IMR-90 (cell line): Measurements from ENCODE around the gene NFIA. TPM values are rescaled to one million over a fixed set of nuclear protein-coding genes. Genes with fewer than 3 reads are reported as not detected.

Source experiments
- ATAC-seq: fragments of 200-7000 bp; cut with Tn5 transposase; 2 replicates; pipeline ENCODE4 v1.9.1; 2020; ENCODE audit warnings: low read depth, mild to moderate bottlenecking, moderate library complexity
- BruUV-seq: library from RNA; stranded (reverse); fragments of 400-500 nt; replicated peaks from 2 replicates; lab custom pipeline; 2021; lab: Mats Ljungman, UMichigan
- CTCF ChIA-PET: fragments of 300-600 bp; formaldehyde crosslinking; extraction: SDS; loops from one replicate; lab custom pipeline; 2021; ENCODE audit warnings: antibody characterized with exemption; lab: Yijun Ruan, JAX
- POLR2A ChIA-PET: fragments of 300-600 bp; sonication (Branson Sonifier 250); formaldehyde crosslinking; loops from one replicate; lab custom pipeline; 2022; ENCODE audit warnings: antibody characterized with exemption; ENCODE audit not compliant: unreplicated experiment; lab: Charles Lee
- DNase-seq: peaks from one replicate; pipeline ENCODE4 v3.0.0; 2013
- H2AFZ ChIP-seq: replicated peaks from 2 replicates; pipeline ENCODE3; 2013; ENCODE audit warnings: low read length, mild to moderate bottlenecking; ENCODE audit not compliant: poor library complexity
- H2AK5ac ChIP-seq: 2 replicates; pipeline ENCODE4 v1.6.1; 2013; ENCODE audit warnings: low read depth, low read length, inconsistent platforms
- H2AK9ac ChIP-seq: replicated peaks from 2 replicates; pipeline ENCODE3; 2013; ENCODE audit warnings: mild to moderate bottlenecking, low read depth, low read length, moderate library complexity; ENCODE audit not compliant: poor library complexity
- H2BK120ac ChIP-seq: 2 replicates; pipeline ENCODE4 v1.6.1; 2013; ENCODE audit warnings: low read depth, low read length, inconsistent platforms
- H2BK15ac ChIP-seq: 3 replicates; pipeline ENCODE4 v1.6.1; 2013; ENCODE audit warnings: low read depth, low read length, inconsistent platforms
- H2BK20ac ChIP-seq: 2 replicates; pipeline ENCODE4 v1.6.1; 2013; ENCODE audit warnings: low read depth, mild to moderate bottlenecking, inconsistent platforms, low read length, moderate library complexity
- H2BK5ac ChIP-seq: 2 replicates; pipeline ENCODE4 v1.6.1; 2013; ENCODE audit warnings: mild to moderate bottlenecking, low read depth, low read length, inconsistent platforms; ENCODE audit not compliant: poor library complexity, severe bottlenecking
- H3K14ac ChIP-seq: replicated peaks from 2 replicates; pipeline ENCODE4 v1.6.1; 2013; ENCODE audit warnings: low read depth, low read length, inconsistent platforms
- H3K18ac ChIP-seq: 2 replicates; pipeline ENCODE4 v1.6.1; 2013; ENCODE audit warnings: low read depth, low read length, control low read depth
- H3K23ac ChIP-seq: 2 replicates; pipeline ENCODE4 v1.6.1; 2013; ENCODE audit warnings: low read depth, low read length, inconsistent platforms
- H3K27ac ChIP-seq: 2 replicates; pipeline ENCODE4 v1.5.1; 2013; ENCODE audit warnings: mild to moderate bottlenecking, control low read depth, low read length; ENCODE audit not compliant: insufficient read depth
- H3K27me3 ChIP-seq: 2 replicates; pipeline ENCODE4 v1.6.1; 2013; ENCODE audit warnings: low read length; ENCODE audit not compliant: control insufficient read depth, insufficient read depth
- H3K36me3 ChIP-seq: 2 replicates; pipeline ENCODE4 v1.6.1; 2013; ENCODE audit warnings: low read length, mixed read lengths; ENCODE audit not compliant: control insufficient read depth, insufficient read depth
- H3K4ac ChIP-seq: 2 replicates; pipeline ENCODE4 v1.6.1; 2013; ENCODE audit warnings: low read depth, low read length, inconsistent platforms
- H3K4me1 ChIP-seq: 2 replicates; pipeline ENCODE4 v1.6.1; 2013; ENCODE audit warnings: low read length, mixed read lengths; ENCODE audit not compliant: control insufficient read depth, insufficient read depth
- H3K4me2 ChIP-seq: 2 replicates; pipeline ENCODE4 v1.6.1; 2013; ENCODE audit warnings: low read depth, mild to moderate bottlenecking, control low read depth, low read length, moderate library complexity
- H3K4me3 ChIP-seq: 2 replicates; pipeline ENCODE4 v1.5.1; 2013; ENCODE audit warnings: low read depth, mild to moderate bottlenecking, control low read depth, low read length, moderate library complexity; ENCODE audit not compliant: insufficient read depth
- H3K56ac ChIP-seq: 2 replicates; pipeline ENCODE4 v1.6.1; 2013; ENCODE audit warnings: low read length, inconsistent platforms; ENCODE audit not compliant: insufficient read depth; ENCODE audit errors: extremely low read depth
- H3K79me1 ChIP-seq, 2 experiments: 2 replicates each; pipeline ENCODE4 v1.6.1; 2013; ENCODE audit warnings: low read length in 2 of 2, inconsistent platforms in 1 of 2, low read depth in 1 of 2
- H3K9ac ChIP-seq: 2 replicates; pipeline ENCODE4 v1.6.1; 2013; ENCODE audit warnings: low read depth, low read length, control low read depth
- H3K9me1 ChIP-seq: 2 replicates; pipeline ENCODE4 v1.6.1; 2013; ENCODE audit warnings: low read length, inconsistent platforms; ENCODE audit not compliant: insufficient read depth
- H3K9me3 ChIP-seq: 2 replicates; pipeline ENCODE4 v1.6.1; 2013; ENCODE audit warnings: low read length; ENCODE audit not compliant: control insufficient read depth, insufficient read depth
- H4K20me1 ChIP-seq: 2 replicates; pipeline ENCODE4 v1.6.1; 2013; ENCODE audit warnings: low read length, inconsistent platforms; ENCODE audit not compliant: insufficient read depth
- H4K5ac ChIP-seq: 2 replicates; pipeline ENCODE4 v1.6.1; 2013; ENCODE audit warnings: mild to moderate bottlenecking, low read depth, low read length, control low read depth
- H4K8ac ChIP-seq, 2 experiments: 2 replicates each; pipeline ENCODE4 v1.6.1; 2013; ENCODE audit warnings: low read depth in 2 of 2, low read length in 2 of 2, control low read depth in 1 of 2, inconsistent platforms in 1 of 2
- H4K91ac ChIP-seq: 2 replicates; pipeline ENCODE4 v1.6.1; 2013; ENCODE audit warnings: low read depth, low read length, inconsistent platforms; ENCODE audit not compliant: insufficient read depth
- BHLHE40 ChIP-seq: fragments of 150-350 bp; IDR thresholded peaks from 2 replicates; pipeline ENCODE4 v1.6.1; 2016; ENCODE audit warnings: mild to moderate bottlenecking, low read depth, low read length
- FOS ChIP-seq: fragments of 150-350 bp; IDR thresholded peaks from 2 replicates; pipeline ENCODE4 v1.6.1; 2016; ENCODE audit warnings: low read depth, low read length
- MXI1 ChIP-seq: IDR thresholded peaks from 2 replicates; pipeline ENCODE4 v1.6.1; 2012; ENCODE audit warnings: low read depth, mild to moderate bottlenecking, low read length, moderate library complexity, borderline replicate concordance
- RCOR1 ChIP-seq: IDR thresholded peaks from 2 replicates; pipeline ENCODE4 v1.6.1; 2012; ENCODE audit warnings: mild to moderate bottlenecking, low read length, improper control_type of control experiment; ENCODE audit not compliant: insufficient replicate concordance
- USF2 ChIP-seq: fragments of 150-350 bp; IDR thresholded peaks from 2 replicates; pipeline ENCODE4 v1.6.1; 2017; ENCODE audit warnings: mild to moderate bottlenecking, antibody characterized with exemption, low read length, low read depth
- WGBS, 2 experiments: methylation state at CpG; one replicate each; pipeline versions ENCODE4 v1.1.5 to v1.1.7; 2013; ENCODE audit warnings: missing lambda C conversion rate in 2 of 2; ENCODE audit not compliant: insufficient read length in 1 of 2; ENCODE audit errors: extremely low coverage in 2 of 2; 5-methylcytosine and 5-hydroxymethylcytosine counted together
- dilution Hi-C: fragments of 300-500 bp; cut with HindIII; formaldehyde crosslinking; loops from one replicate; pipeline ENCODE4 v1.14.3; 2018; ENCODE audit warnings: low sequenced_read_pairs; ENCODE audit not compliant: unreplicated experiment
- in situ Hi-C: fragments of 300-500 bp; cut with MboI; formaldehyde crosslinking; loops from 3 replicates; pipeline ENCODE4 v1.14.3; 2019; ENCODE audit warnings: low sequenced_read_pairs, inconsistent platforms, mixed read lengths
- intact Hi-C: fragments of 100-400 bp; cut with micrococcal nuclease; formaldehyde crosslinking; loops from 2 replicates; pipeline ENCODE4 v1.10.0; 2022
- polyA plus RNA-seq, 3 experiments: library from polyadenylated mRNA; depleted of rRNA; stranded (reverse); fragments of >200 nt; gene quantifications; 2 replicates each; pipeline ENCODE4 v1.2.3, GENCODE V29; 2012; ENCODE audit warnings: low replicate concordance in 1 of 3
- total RNA-seq: library from RNA; depleted of rRNA; stranded (reverse); fragments of >200 nt; gene quantifications from 2 replicates; pipeline ENCODE4 v1.2.3, GENCODE V29; 2012

NFIA gene
- total and polyA plus RNA-seq, 2 of the 4 experiments (the other 2 are of a cell fraction): 1.6 to 2.2 TPM

GRCh38 chr1:61102041-61102440 lies 19.7 kb downstream of the NFIA start:
- Histone ChIP-seq H3K4me2 (no peak overlapping the region), H2AK5ac (no peak overlapping the region), H3K79me1 (no peaks in the 10 kb centered on the region), H3K27me3 (no peaks in the 10 kb centered on the region), H2BK120ac (no peak overlapping the region), H4K8ac (no peak overlapping the region), H2BK15ac (no peak overlapping the region), H2BK5ac (no peak overlapping the region), H3K9me1 (no peaks in the 10 kb centered on the region), H2BK20ac (no peak overlapping the region), H3K23ac (no peak overlapping the region), H3K56ac (no peak overlapping the region), H2AK9ac (no peak overlapping the region), H3K27ac (no peak overlapping the region), H3K9ac (no peak overlapping the region), H3K9me3 (no peaks in the 10 kb centered on the region), H3K14ac (no peak overlapping the region), H3K18ac (no peak overlapping the region), H4K5ac (no peak overlapping the region), H3K4me3 (no peak overlapping the region), H3K4me1 (no peaks in the 10 kb centered on the region), H4K20me1 (no peaks in the 10 kb centered on the region), H2AFZ (no peak overlapping the region), H4K91ac (no peak overlapping the region), H3K36me3 (no peaks in the 10 kb centered on the region), H3K4ac (no peak overlapping the region)
- ATAC-seq (no peak), DNase-seq (no peak)
- no CpG with 5 or more reads among the region's 1 CpG for WGBS, 2 experiments
- ChIA-PET CTCF (no interaction called here), POLR2A (interaction anchor here (0.6 kb wide), 1 partner anchor 934 kb away, joined by 4 read pairs; no protein-coding TSS in a partner anchor)
- TF ChIP-seq RCOR1: no peak
- no peak for TF ChIP-seq USF2
- no peak for TF ChIP-seq MXI1
- no peak for TF ChIP-seq FOS
- TF ChIP-seq BHLHE40: no peak
- no TSS peak for BruUV-seq
- dilution Hi-C loops: no loop called here
- in situ Hi-C loops: no loop called here
- intact Hi-C loops: no loop called here
